Loucy (cell line): Measurements from ENCODE around the gene TLR3.
A peak's percentile ranks its signal among the peaks of the same experiment; 100 is the strongest.

ENCODE experiments used
- H2AFZ ChIP-seq: fragments of 200-600 bp; sonication (generic); 2 replicates; pipeline ENCODE4 v1.6.0; 2016; ENCODE audit warnings: antibody characterized with exemption, mild to moderate bottlenecking, low read length, moderate library complexity
- H3F3A ChIP-seq: fragments of 200-600 bp; 2 replicates; pipeline ENCODE4 v1.6.0; 2016; ENCODE audit warnings: antibody characterized with exemption, low read depth, mild to moderate bottlenecking
- H3K27me3 ChIP-seq: fragments of 200-600 bp; sonication (generic); 2 replicates; pipeline ENCODE4 v1.6.1; 2014; ENCODE audit warnings: low read length, mild to moderate bottlenecking; ENCODE audit not compliant: insufficient read depth, poor library complexity, severe bottlenecking
- H3K36me3 ChIP-seq: fragments of 200-600 bp; sonication (generic); 2 replicates; pipeline ENCODE4 v1.6.1; 2016; ENCODE audit warnings: low read length; ENCODE audit not compliant: insufficient read depth
- H3K4me1 ChIP-seq: fragments of 200-600 bp; sonication (generic); 2 replicates; pipeline ENCODE4 v1.5.1; 2014; ENCODE audit warnings: low read length, mild to moderate bottlenecking; ENCODE audit not compliant: insufficient read depth, poor library complexity, severe bottlenecking
- H3K4me2 ChIP-seq: fragments of 200-600 bp; sonication (generic); 2 replicates; pipeline ENCODE4 v1.6.0; 2014; ENCODE audit warnings: antibody characterized with exemption, low read length, low read depth, mild to moderate bottlenecking; ENCODE audit not compliant: poor library complexity, severe bottlenecking
- H3K4me3 ChIP-seq: fragments of 200-600 bp; sonication (generic); 2 replicates; pipeline ENCODE4 v1.5.1; 2014; ENCODE audit warnings: low read length, mild to moderate bottlenecking, mixed read lengths; ENCODE audit not compliant: poor library complexity, severe bottlenecking
- H3K79me2 ChIP-seq: fragments of 200-600 bp; sonication (generic); 2 replicates; pipeline ENCODE4 v1.6.1; 2014; ENCODE audit warnings: low read length; ENCODE audit not compliant: insufficient read depth
- H3K9ac ChIP-seq: fragments of 200-600 bp; sonication (generic); 2 replicates; pipeline ENCODE4 v1.6.0; 2014; ENCODE audit warnings: mild to moderate bottlenecking, low read depth, low read length, moderate library complexity; ENCODE audit not compliant: poor library complexity, severe bottlenecking
- H3K9me2 ChIP-seq: fragments of 200-600 bp; sonication (generic); replicated peaks from 2 replicates; pipeline ENCODE4 v1.6.1; 2016; ENCODE audit warnings: low read depth, low read length, mixed read lengths
- H3K9me3 ChIP-seq: fragments of 200-600 bp; sonication (generic); 2 replicates; pipeline ENCODE4 v1.6.1; 2014; ENCODE audit warnings: mild to moderate bottlenecking, antibody characterized with exemption, low read length, low read depth; ENCODE audit not compliant: insufficient read depth
- H4K20me1 ChIP-seq: fragments of 200-600 bp; sonication (generic); 2 replicates; pipeline ENCODE4 v1.6.0; 2014; ENCODE audit warnings: antibody characterized with exemption, low read length, mild to moderate bottlenecking; ENCODE audit not compliant: insufficient read depth, poor library complexity, severe bottlenecking
- CTCF ChIP-seq: fragments of 200-600 bp; sonication (generic); conservative IDR thresholded peaks from 2 replicates; pipeline ENCODE4 v1.5.1; 2014; ENCODE audit warnings: mild to moderate bottlenecking, antibody characterized with exemption, low read length
- EZH2phosphoT487 ChIP-seq: fragments of 200-600 bp; IDR thresholded peaks from 2 replicates; pipeline ENCODE4 v1.6.1; 2018; ENCODE audit warnings: antibody characterized with exemption, mild to moderate bottlenecking, moderate library complexity, borderline replicate concordance

The TLR3 gene

GRCh38 chr4:186128842-186129241 is 59.9 kb downstream of the TLR3 start:
- Histone ChIP-seq H3K27me3 (no peaks in the 10 kb centered on the region), H2AFZ (no peak overlapping the region), H3K79me2 (no peaks in the 10 kb centered on the region), H3K9ac (no peak overlapping the region), H3K4me3 (no peak overlapping the region), H4K20me1 (no peaks in the 10 kb centered on the region), H3F3A (no peaks in the 10 kb centered on the region), H3K9me3 (no peaks in the 10 kb centered on the region), H3K36me3 (no peaks in the 10 kb centered on the region), H3K4me2 (no peak overlapping the region), H3K9me2 (no peaks in the 10 kb centered on the region), H3K4me1 (no peaks in the 10 kb centered on the region)
- no peak for TF ChIP-seq CTCF
- no peak for TF ChIP-seq EZH2phosphoT487

GRCh38 chr4:186131935-186132334 is 63.0 kb downstream of the TLR3 start:
- Histone ChIP-seq H3K4me1 (no peaks in the 10 kb centered on the region), H3K4me2 (no peak overlapping the region), H2AFZ (0 out of 2 replicates have a peak overlapping the region, but pooled peaks have one; percentile 13), H3K4me3 (no peak overlapping the region), H3K27me3 (no peaks in the 10 kb centered on the region), H3K9me2 (no peaks in the 10 kb centered on the region), H4K20me1 (no peaks in the 10 kb centered on the region), H3K9ac (no peak overlapping the region), H3F3A (no peaks in the 10 kb centered on the region), H3K36me3 (no peaks in the 10 kb centered on the region), H3K79me2 (no peaks in the 10 kb centered on the region), H3K9me3 (no peaks in the 10 kb centered on the region)
- TF ChIP-seq CTCF (no peak), EZH2phosphoT487 (no peak)

- Histone ChIP-seq H3K4me1 (no peaks in the 10 kb centered on the region), H3F3A (no peaks in the 10 kb centered on the region), H3K9ac (no peak overlapping the region)
Measured at GRCh38 chr4:186132577-186133242, 63.8 kb downstream of the TLR3 start.

More at GRCh38 chr4:186132577-186133242, 63.8 kb downstream of the TLR3 start:
- no peaks in the 10 kb centered on the region for H3K9me3 ChIP-seq
- H3K4me2 ChIP-seq: no peak overlapping the region
- H3K4me3 ChIP-seq: no peak overlapping the region
- peak; percentile 53 for TF ChIP-seq CTCF
- TF ChIP-seq EZH2phosphoT487: no peak
- peak overlapping the region; percentile 13; the same call in 1 of the 2 replicates for H2AFZ ChIP-seq
- no peaks in the 10 kb centered on the region for H3K79me2 ChIP-seq
- H3K27me3 ChIP-seq: no peaks in the 10 kb centered on the region
- no peaks in the 10 kb centered on the region for H3K36me3 ChIP-seq
- H4K20me1 ChIP-seq: no peaks in the 10 kb centered on the region
- no peaks in the 10 kb centered on the region for H3K9me2 ChIP-seq
